HG02973 (cell line): ENCODE results near the gene AFAP1L2.

Experiments
- ATAC-seq: cut with Tn5 transposase; IDR thresholded peaks from one replicate; pipeline ENCODE4 v1.9.1; 2021; ENCODE audit warnings: moderate library complexity; ENCODE audit not compliant: unreplicated experiment

The AFAP1L2 gene

GRCh38 chr10:114278140-114278883 is 126.0 kb downstream of the AFAP1L2 start:
- no peak for ATAC-seq

GRCh38 chr10:114276671-114277070 is 127.6 kb downstream of the AFAP1L2 start:
- ATAC-seq, result no peak

GRCh38 chr10:114276066-114276465 is 128.2 kb downstream of the AFAP1L2 start:
- no peak for ATAC-seq

GRCh38 chr10:114274616-114275453 is 129.5 kb downstream of the AFAP1L2 start:
- no peak for ATAC-seq

GRCh38 chr10:114273910-114274309 is 130.4 kb downstream of the AFAP1L2 start:
- ATAC-seq, result no peak

GRCh38 chr10:114272696-114273095 is 131.6 kb downstream of the AFAP1L2 start:
- no peak for ATAC-seq

GRCh38 chr10:114271779-114272167 is 132.5 kb downstream of the AFAP1L2 start:
- no peak for ATAC-seq

GRCh38 chr10:114271075-114271778 is 133.1 kb downstream of the AFAP1L2 start:
- ATAC-seq, result no peak

- ATAC-seq, result no peak
Observed at GRCh38 chr10:114266521-114266920, 137.8 kb downstream of the AFAP1L2 start.

- no peak for ATAC-seq
Observed at GRCh38 chr10:114265392-114266053, 138.8 kb downstream of the AFAP1L2 start.

GRCh38 chr10:114262496-114262895 is 141.8 kb downstream of the AFAP1L2 start:
- no peak for ATAC-seq

- no peak for ATAC-seq
Observed at GRCh38 chr10:114261076-114261475, 143.2 kb downstream of the AFAP1L2 start.

GRCh38 chr10:114260366-114260765 is 143.9 kb downstream of the AFAP1L2 start:
- no peak for ATAC-seq

GRCh38 chr10:114259824-114260223 is 144.5 kb downstream of the AFAP1L2 start:
- ATAC-seq, result no peak

- no peak for ATAC-seq
Observed at GRCh38 chr10:114258274-114258840, 145.9 kb downstream of the AFAP1L2 start.

GRCh38 chr10:114257498-114257897 is 146.8 kb downstream of the AFAP1L2 start:
- ATAC-seq, result no peak

GRCh38 chr10:114256822-114257221 is 147.5 kb downstream of the AFAP1L2 start:
- no peak for ATAC-seq

GRCh38 chr10:114256008-114256765 is 148.1 kb downstream of the AFAP1L2 start:
- no peak for ATAC-seq

- ATAC-seq, result no peak
Observed at GRCh38 chr10:114255227-114255626, 149.1 kb downstream of the AFAP1L2 start.

GRCh38 chr10:114252883-114253282 is 151.4 kb downstream of the AFAP1L2 start:
- ATAC-seq, result no peak
